HEK293 (cell line): ENCODE data around the gene ARMH3.

Source experiments
- CTCF ChIA-PET: fragments of 350-600 bp; formaldehyde crosslinking; extraction: SDS; loops from one replicate; lab custom pipeline; 2021; ENCODE audit warnings: antibody characterized with exemption; lab: Yijun Ruan, JAX
- POLR2A ChIA-PET: fragments of 300-600 bp; formaldehyde crosslinking; extraction: SDS; loops from one replicate; lab custom pipeline; 2020; ENCODE audit warnings: antibody characterized with exemption, inconsistent platforms; lab: Yijun Ruan, JAX
- H3K27ac ChIP-seq: fragments of 200-500 bp; sonication (Bioruptor generic); 2 replicates; pipeline ENCODE4 v1.5.1; 2014; ENCODE audit warnings: low read depth, low read length, control low read depth, inconsistent platforms; ENCODE audit errors: extremely low read depth
- H3K36me3 ChIP-seq, 2 experiments: fragments of 200-500 bp in 1 of 2; sonication (Bioruptor generic) in 1 of 2; 1 replicate in 1 of 2; 2 replicates in 1 of 2; pipeline ENCODE4 v1.5.1; 2014 to 2017; ENCODE audit warnings: inconsistent platforms in 2 of 2, low read length in 2 of 2; ENCODE audit not compliant: control insufficient read depth in 2 of 2, insufficient read depth in 1 of 2
- H3K4me1 ChIP-seq: fragments of 200-500 bp; sonication (Bioruptor generic); 2 replicates; pipeline ENCODE4 v1.5.1; 2014; ENCODE audit warnings: mild to moderate bottlenecking, low read length, inconsistent platforms; ENCODE audit not compliant: control insufficient read depth, insufficient read depth
- H3K4me3 ChIP-seq: 2 replicates; pipeline ENCODE4 v1.5.1; 2011; ENCODE audit warnings: low read depth, mild to moderate bottlenecking, control low read depth, low read length, moderate library complexity
- H3K9me3 ChIP-seq: fragments of 200-500 bp; sonication (Bioruptor generic); 2 replicates; pipeline ENCODE4 v1.5.1; 2014; ENCODE audit warnings: low read depth, low read length, inconsistent platforms; ENCODE audit not compliant: control insufficient read depth, insufficient read depth
- HOXA7 ChIP-seq: sonication (generic); formaldehyde crosslinking; IDR thresholded peaks from 2 replicates; pipeline ENCODE4 v1.8.1; 2022; ENCODE audit warnings: missing genetic modification reagents, borderline replicate concordance
- IKZF3 ChIP-seq: fragments of 450-650 bp; IDR thresholded peaks from 2 replicates; pipeline ENCODE4 v1.5.0; 2018; ENCODE audit warnings: missing biosample characterization, mild to moderate bottlenecking, missing genetic modification characterization, moderate library complexity
- KLF10 ChIP-seq: fragments of 450-650 bp; IDR thresholded peaks from 2 replicates; pipeline ENCODE4 v1.5.1; 2018; ENCODE audit warnings: missing biosample characterization, mild to moderate bottlenecking, missing genetic modification characterization
- SP2 ChIP-seq: fragments of 450-650 bp; formaldehyde crosslinking; IDR thresholded peaks from 2 replicates; pipeline ENCODE4 v1.5.1; 2016; ENCODE audit warnings: missing biosample characterization, missing genetic modification characterization
- WT1 ChIP-seq: fragments of 450-650 bp; formaldehyde crosslinking; IDR thresholded peaks from 2 replicates; pipeline ENCODE4 v1.5.1; 2016; ENCODE audit warnings: missing biosample characterization, missing genetic modification characterization
- ZBTB17 ChIP-seq: fragments of 450-650 bp; formaldehyde crosslinking; IDR thresholded peaks from 2 replicates; pipeline ENCODE4 v1.5.1; 2016; ENCODE audit warnings: missing biosample characterization, missing genetic modification characterization
- ZBTB44 ChIP-seq: fragments of 450-650 bp; IDR thresholded peaks from 2 replicates; pipeline ENCODE4 v1.5.1; 2018; ENCODE audit warnings: missing biosample characterization, mild to moderate bottlenecking, missing genetic modification characterization
- ZBTB7A ChIP-seq: fragments of 450-650 bp; formaldehyde crosslinking; IDR thresholded peaks from 2 replicates; pipeline ENCODE4 v1.5.1; 2016; ENCODE audit warnings: low read depth, missing biosample characterization, missing genetic modification characterization
- ZNF280D ChIP-seq: fragments of 450-650 bp; formaldehyde crosslinking; IDR thresholded peaks from 2 replicates; pipeline ENCODE4 v1.5.1; 2016; ENCODE audit warnings: missing biosample characterization, missing genetic modification characterization
- ZNF362 ChIP-seq: fragments of 450-650 bp; formaldehyde crosslinking; IDR thresholded peaks from 2 replicates; pipeline ENCODE4 v1.5.1; 2016; ENCODE audit warnings: missing biosample characterization, missing genetic modification characterization
- ZNF366 ChIP-seq: fragments of 450-650 bp; formaldehyde crosslinking; conservative IDR thresholded peaks from 2 replicates; pipeline ENCODE4 v1.5.1; 2016; ENCODE audit warnings: missing biosample characterization, missing genetic modification characterization
- ZNF449 ChIP-seq: fragments of 450-650 bp; formaldehyde crosslinking; IDR thresholded peaks from 2 replicates; pipeline ENCODE4 v1.5.1; 2017; ENCODE audit warnings: missing biosample characterization, mild to moderate bottlenecking, missing genetic modification characterization, moderate library complexity
- ZNF488 ChIP-seq: fragments of 450-650 bp; formaldehyde crosslinking; IDR thresholded peaks from 2 replicates; pipeline ENCODE4 v1.5.1; 2016; ENCODE audit warnings: missing biosample characterization, missing genetic modification characterization
- ZNF549 ChIP-seq: fragments of 450-650 bp; IDR thresholded peaks from 2 replicates; pipeline ENCODE4 v1.5.1; 2018; ENCODE audit warnings: missing biosample characterization, missing genetic modification characterization, mild to moderate bottlenecking, inconsistent platforms, moderate library complexity
- ZNF560 ChIP-seq: fragments of 450-650 bp; formaldehyde crosslinking; IDR thresholded peaks from 2 replicates; pipeline ENCODE4 v1.5.1; 2017; ENCODE audit warnings: missing biosample characterization, missing genetic modification characterization, borderline replicate concordance
- ZNF561 ChIP-seq: fragments of 450-650 bp; IDR thresholded peaks from 2 replicates; pipeline ENCODE4 v1.5.1; 2018; ENCODE audit warnings: missing biosample characterization, missing genetic modification characterization, borderline replicate concordance
- ZNF600 ChIP-seq: fragments of 450-650 bp; formaldehyde crosslinking; IDR thresholded peaks from 2 replicates; pipeline ENCODE4 v1.5.1; 2016; ENCODE audit warnings: missing biosample characterization, missing genetic modification characterization
- ZNF660 ChIP-seq: fragments of 450-650 bp; IDR thresholded peaks from 2 replicates; pipeline ENCODE4 v1.5.1; 2018; ENCODE audit warnings: missing biosample characterization, mild to moderate bottlenecking, missing genetic modification characterization

The ARMH3 gene

GRCh38 chr10:102068216-102068615 lies 12.2 kb upstream of the ARMH3 start:
- H3K4me3 ChIP-seq: no peak overlapping the region
- CTCF ChIA-PET: interaction anchor here (0.8 to 3.6 kb wide), 7 partner anchors 12 to 287 kb away, joined by 3 to 16 read pairs (median 5); partner anchors contain the start of gene ARMH3
- peak overlapping the region; percentile 22; the same call in 1 of the 2 replicates for H3K27ac ChIP-seq
- peak; percentile 33; the same call in 1 of the 2 replicates for TF ChIP-seq KLF10 (tag by site-specific recombination)
- TF ChIP-seq IKZF3 (tag by site-specific recombination): 0 out of 2 replicates have a peak, but pooled peaks have one; percentile 16
- no peak for TF ChIP-seq ZNF366 (tag by site-specific recombination)
- TF ChIP-seq ZNF362 (tag by site-specific recombination): no peak
- 0 out of 2 replicates have a peak, but pooled peaks have one; percentile 30 for TF ChIP-seq ZBTB17 (tag by site-specific recombination)
- TF ChIP-seq ZNF488 (tag by site-specific recombination): no peak
- TF ChIP-seq ZNF561 (tag by site-specific recombination): peak; percentile 66; the same call in 1 of the 2 replicates
- TF ChIP-seq HOXA7 (CRISPR knock-in tag): no peak
- no peak for TF ChIP-seq SP2
- 0 out of 2 replicates have a peak, but pooled peaks have one; percentile 49 for TF ChIP-seq ZBTB44
- no peak for TF ChIP-seq ZBTB7A (tag by site-specific recombination)
- TF ChIP-seq ZNF449: peak; percentile 80; the same call in 1 of the 2 replicates
- TF ChIP-seq ZNF549 (tag by site-specific recombination): no peak
- peak; percentile 51; the same call in 1 of the 2 replicates for TF ChIP-seq ZNF600 (tag by site-specific recombination)
- 0 out of 2 replicates have a peak, but pooled peaks have one; percentile 55 for TF ChIP-seq ZNF660 (tag by site-specific recombination)
- TF ChIP-seq ZNF560 (tag by site-specific recombination): no peak
- peak; percentile 18; the same call in 1 of the 2 replicates for TF ChIP-seq WT1
- no peak for TF ChIP-seq ZNF280D
- H3K36me3 ChIP-seq: peaks cover 0 to 21% of the 10 kb centered on the region in 2 experiments; a peak in 2 of 3 replicates
- H3K9me3 ChIP-seq: no peaks in the 10 kb centered on the region
- POLR2A ChIA-PET: interaction anchor here (0.6 to 1.9 kb wide), 8 partner anchors 9 to 227 kb away, joined by 3 to 9 read pairs (median 4); partner anchors contain the start of gene ARMH3
- H3K4me1 ChIP-seq: peaks cover 8% of the 10 kb centered on the region
